RWPE2 (cell line): ENCODE measurements around the gene SLC39A13.

Experiments
- ATAC-seq: fragments of 200-7000 bp; cut with Tn5 transposase; 3 replicates; pipeline ENCODE4 v1.9.1; 2021; ENCODE audit warnings: low read depth
- DNase-seq: peaks from one replicate; pipeline ENCODE4 v3.0.0-alpha.2; 2020; ENCODE audit warnings: low spot score
- H3K27ac ChIP-seq: fragments of 450-650 bp; 2 replicates; pipeline ENCODE4 v1.5.1; 2017; ENCODE audit warnings: mild to moderate bottlenecking; ENCODE audit not compliant: poor library complexity, severe bottlenecking
- H3K27me3 ChIP-seq: fragments of 250-450 bp; sonication (Bioruptor Pico); 2 replicates; pipeline ENCODE4 v1.5.1; 2021; ENCODE audit warnings: mild to moderate bottlenecking, moderate library complexity; ENCODE audit not compliant: insufficient read depth, poor library complexity, severe bottlenecking
- H3K36me3 ChIP-seq: fragments of 250-450 bp; sonication (Bioruptor Pico); 2 replicates; pipeline ENCODE4 v1.5.1; 2020; ENCODE audit warnings: low read depth, mild to moderate bottlenecking, moderate library complexity
- H3K4me1 ChIP-seq: fragments of 250-450 bp; sonication (Bioruptor Pico); 2 replicates; pipeline ENCODE4 v1.5.1; 2021; ENCODE audit warnings: mild to moderate bottlenecking, moderate library complexity; ENCODE audit not compliant: insufficient read depth, poor library complexity, severe bottlenecking
- H3K4me3 ChIP-seq: fragments of 250-450 bp; sonication (Bioruptor Pico); 2 replicates; pipeline ENCODE4 v1.5.1; 2021; ENCODE audit warnings: mild to moderate bottlenecking, moderate library complexity; ENCODE audit not compliant: severe bottlenecking
- H3K9me3 ChIP-seq: fragments of 250-450 bp; sonication (Bioruptor Pico); 2 replicates; pipeline ENCODE4 v1.5.1; 2021; ENCODE audit warnings: mild to moderate bottlenecking, moderate library complexity; ENCODE audit not compliant: severe bottlenecking
- TF ChIP-seq, protein P1 (sequence below): fragments of 450-650 bp; IDR thresholded peaks from one replicate; pipeline ENCODE4 v1.5.1; 2017; ENCODE audit warnings: mild to moderate bottlenecking, moderate library complexity; ENCODE audit not compliant: poor library complexity, severe bottlenecking

The SLC39A13 gene

DNA sequence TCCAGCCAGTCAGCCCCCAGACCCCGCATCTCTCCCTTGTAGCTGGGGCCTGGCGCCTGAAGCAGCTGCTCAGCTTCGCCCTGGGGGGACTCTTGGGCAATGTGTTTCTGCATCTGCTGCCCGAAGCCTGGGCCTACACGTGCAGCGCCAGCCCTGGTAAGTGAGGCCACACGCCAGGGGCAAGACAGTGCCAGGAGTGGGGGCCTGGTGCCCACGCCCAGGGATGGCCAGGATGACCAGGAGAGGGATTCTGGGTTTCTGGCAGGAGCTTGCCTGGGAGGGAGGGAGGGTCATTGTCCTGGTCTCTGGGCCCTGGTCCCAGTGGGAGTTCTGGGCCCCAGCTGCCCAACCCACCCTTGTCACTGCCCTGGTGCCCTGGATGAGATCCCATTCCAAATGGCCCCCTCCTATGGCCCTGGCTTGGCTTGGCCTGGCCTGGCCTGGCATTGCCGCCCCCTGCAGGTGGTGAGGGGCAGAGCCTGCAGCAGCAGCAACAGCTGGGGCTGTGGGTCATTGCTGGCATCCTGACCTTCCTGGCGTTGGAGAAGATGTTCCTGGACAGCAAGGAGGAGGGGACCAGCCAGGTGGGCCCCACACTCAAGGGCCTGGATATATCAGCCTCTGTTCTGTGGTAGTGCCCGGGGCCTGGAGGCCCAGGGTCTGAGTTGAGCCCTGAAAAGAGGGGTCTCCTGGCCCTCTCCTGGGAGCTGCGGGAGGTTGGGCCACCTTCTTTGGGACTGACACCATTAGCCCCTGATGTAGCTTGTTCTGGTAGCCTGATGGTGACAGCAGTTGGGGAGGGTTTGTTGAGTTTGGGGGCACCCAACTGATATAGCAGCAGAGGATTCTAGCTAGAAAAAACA lies 3.7 kb downstream of the SLC39A13 start:
- DNase-seq (no peak), ATAC-seq (no peak)

DNA sequence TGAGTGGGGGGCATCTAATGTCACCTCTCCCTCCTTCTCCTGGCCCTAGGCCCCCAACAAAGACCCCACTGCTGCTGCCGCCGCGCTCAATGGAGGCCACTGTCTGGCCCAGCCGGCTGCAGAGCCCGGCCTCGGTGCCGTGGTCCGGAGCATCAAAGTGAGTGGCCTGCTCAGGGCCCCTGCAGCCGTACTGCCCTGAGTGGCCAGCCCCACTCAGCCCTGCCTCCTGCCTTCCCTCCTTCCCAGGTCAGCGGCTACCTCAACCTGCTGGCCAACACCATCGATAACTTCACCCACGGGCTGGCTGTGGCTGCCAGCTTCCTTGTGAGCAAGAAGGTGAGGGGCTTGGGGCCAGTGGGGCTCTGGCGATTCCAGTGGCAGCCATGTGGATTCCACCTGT lies 5.0 kb downstream of the SLC39A13 start:
- H3K4me1 ChIP-seq, result peaks cover 9% of the 10 kb centered on the region
- TF ChIP-seq, protein P1, sequence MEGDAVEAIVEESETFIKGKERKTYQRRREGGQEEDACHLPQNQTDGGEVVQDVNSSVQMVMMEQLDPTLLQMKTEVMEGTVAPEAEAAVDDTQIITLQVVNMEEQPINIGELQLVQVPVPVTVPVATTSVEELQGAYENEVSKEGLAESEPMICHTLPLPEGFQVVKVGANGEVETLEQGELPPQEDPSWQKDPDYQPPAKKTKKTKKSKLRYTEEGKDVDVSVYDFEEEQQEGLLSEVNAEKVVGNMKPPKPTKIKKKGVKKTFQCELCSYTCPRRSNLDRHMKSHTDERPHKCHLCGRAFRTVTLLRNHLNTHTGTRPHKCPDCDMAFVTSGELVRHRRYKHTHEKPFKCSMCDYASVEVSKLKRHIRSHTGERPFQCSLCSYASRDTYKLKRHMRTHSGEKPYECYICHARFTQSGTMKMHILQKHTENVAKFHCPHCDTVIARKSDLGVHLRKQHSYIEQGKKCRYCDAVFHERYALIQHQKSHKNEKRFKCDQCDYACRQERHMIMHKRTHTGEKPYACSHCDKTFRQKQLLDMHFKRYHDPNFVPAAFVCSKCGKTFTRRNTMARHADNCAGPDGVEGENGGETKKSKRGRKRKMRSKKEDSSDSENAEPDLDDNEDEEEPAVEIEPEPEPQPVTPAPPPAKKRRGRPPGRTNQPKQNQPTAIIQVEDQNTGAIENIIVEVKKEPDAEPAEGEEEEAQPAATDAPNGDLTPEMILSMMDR, result no peak

More for the DNA sequence above, 3.7 kb downstream of the SLC39A13 start:
- no peaks in the 10 kb centered on the region for H3K27me3 ChIP-seq
- peaks cover 46% of the 10 kb centered on the region for H3K36me3 ChIP-seq
- no peak overlapping the region for H3K4me3 ChIP-seq
- TF ChIP-seq, protein P1, result peak; percentile 67
- H3K4me1 ChIP-seq, result peaks cover 9% of the 10 kb centered on the region
- no peaks in the 10 kb centered on the region for H3K9me3 ChIP-seq
- no peak overlapping the region for H3K27ac ChIP-seq

DNA sequence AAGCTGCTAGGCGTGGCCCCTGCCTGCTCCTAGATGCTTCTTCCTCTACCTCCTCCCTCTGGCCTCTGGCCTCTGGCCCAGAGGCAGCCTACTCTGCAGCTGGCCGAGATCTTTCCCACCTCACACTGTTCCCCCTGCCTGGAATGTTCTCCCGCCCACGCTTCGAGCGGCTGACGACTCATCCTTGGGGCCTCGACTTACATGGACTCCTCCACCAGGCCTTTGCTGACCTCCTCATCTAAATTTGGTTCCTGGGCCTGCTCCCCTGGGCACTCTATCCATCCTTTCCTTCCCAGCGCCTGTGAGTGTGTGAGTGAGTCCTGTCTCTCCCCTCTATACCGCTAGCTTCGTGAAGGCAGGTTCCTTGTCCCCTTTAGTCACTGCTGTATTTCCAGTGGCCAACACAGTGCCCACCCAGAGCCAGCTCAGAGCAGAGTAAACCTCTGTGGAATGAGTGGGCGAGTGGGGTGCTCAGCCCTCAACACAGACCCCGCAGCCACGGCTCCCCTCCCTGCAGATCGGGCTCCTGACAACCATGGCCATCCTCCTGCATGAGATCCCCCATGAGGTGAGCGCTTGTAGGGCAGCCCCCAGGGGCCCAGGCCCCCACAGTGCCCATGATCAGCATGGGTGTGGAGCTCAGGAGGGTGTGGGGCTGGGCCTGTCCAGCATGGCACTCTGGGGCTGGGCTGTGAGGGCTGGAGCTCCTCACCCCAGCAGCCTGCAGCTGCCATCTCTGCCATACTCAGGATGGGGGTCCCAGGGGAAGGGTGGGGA lies 5.7 kb downstream of the SLC39A13 start:
- H3K36me3 ChIP-seq, result peaks cover 63% of the 10 kb centered on the region
- TF ChIP-seq, protein P1, result no peak
- H3K27me3 ChIP-seq, result no peaks in the 10 kb centered on the region
- ATAC-seq (no peak), DNase-seq (no peak)
- H3K4me3 ChIP-seq, result no peak overlapping the region
- H3K4me1 ChIP-seq, result peaks cover 9% of the 10 kb centered on the region
- no peaks in the 10 kb centered on the region for H3K9me3 ChIP-seq
- peak overlapping the region; percentile 87 for H3K27ac ChIP-seq

More for the DNA sequence above, 5.0 kb downstream of the SLC39A13 start:
- no peaks in the 10 kb centered on the region for H3K27me3 ChIP-seq
- H3K9me3 ChIP-seq, result no peaks in the 10 kb centered on the region
- peak overlapping the region; percentile 87 for H3K27ac ChIP-seq
- peaks cover 56% of the 10 kb centered on the region for H3K36me3 ChIP-seq
- no peak for ATAC-seq
- no peak for DNase-seq
- H3K4me3 ChIP-seq, result no peak overlapping the region

DNA sequence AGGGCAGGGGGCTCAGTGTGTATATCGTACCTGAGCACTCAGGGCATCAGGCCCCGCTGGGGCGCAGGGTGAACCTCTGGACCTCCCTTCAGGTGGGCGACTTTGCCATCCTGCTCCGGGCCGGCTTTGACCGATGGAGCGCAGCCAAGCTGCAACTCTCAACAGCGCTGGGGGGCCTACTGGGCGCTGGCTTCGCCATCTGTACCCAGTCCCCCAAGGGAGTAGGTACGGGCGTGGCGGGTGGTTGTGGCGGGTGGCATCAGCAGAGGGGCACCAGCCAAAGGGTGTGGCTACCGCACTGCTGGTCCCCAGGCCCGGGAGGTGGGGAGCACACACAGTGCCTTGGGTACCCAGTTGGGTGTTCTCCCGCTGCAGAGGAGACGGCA lies 6.3 kb downstream of the SLC39A13 start:
- peak overlapping the region; percentile 87 for H3K27ac ChIP-seq
- no peak overlapping the region for H3K4me3 ChIP-seq
- no peaks in the 10 kb centered on the region for H3K9me3 ChIP-seq
- peaks cover 9% of the 10 kb centered on the region for H3K4me1 ChIP-seq
- TF ChIP-seq, protein P1, result no peak
- peak; percentile 76 for DNase-seq
- no peak for ATAC-seq
- no peaks in the 10 kb centered on the region for H3K27me3 ChIP-seq
- H3K36me3 ChIP-seq, result peaks cover 69% of the 10 kb centered on the region
